Activated CD4-positive, alpha-beta T cell treated with anti-CD3 and anti-CD28 coated beads, Interleukin-2, amount 50 U/mL, for 24 hours (primary cell): ENCODE measurements around the gene OR2T1.
"Not testable (repeated sequence)": the region's sequence is repeated elsewhere in the genome, so short reads cannot be mapped to it uniquely, and the experiment has no call there.

Source experiments
- DNase-seq, 2 donors: peaks; one replicate each; pipeline ENCODE4 v3.0.0-alpha.2; 2020; ENCODE audit warnings: low read depth in 1 of 2, low spot score in 1 of 2

Gene OR2T1, protein sequence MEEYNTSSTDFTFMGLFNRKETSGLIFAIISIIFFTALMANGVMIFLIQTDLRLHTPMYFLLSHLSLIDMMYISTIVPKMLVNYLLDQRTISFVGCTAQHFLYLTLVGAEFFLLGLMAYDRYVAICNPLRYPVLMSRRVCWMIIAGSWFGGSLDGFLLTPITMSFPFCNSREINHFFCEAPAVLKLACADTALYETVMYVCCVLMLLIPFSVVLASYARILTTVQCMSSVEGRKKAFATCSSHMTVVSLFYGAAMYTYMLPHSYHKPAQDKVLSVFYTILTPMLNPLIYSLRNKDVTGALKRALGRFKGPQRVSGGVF

DNA sequence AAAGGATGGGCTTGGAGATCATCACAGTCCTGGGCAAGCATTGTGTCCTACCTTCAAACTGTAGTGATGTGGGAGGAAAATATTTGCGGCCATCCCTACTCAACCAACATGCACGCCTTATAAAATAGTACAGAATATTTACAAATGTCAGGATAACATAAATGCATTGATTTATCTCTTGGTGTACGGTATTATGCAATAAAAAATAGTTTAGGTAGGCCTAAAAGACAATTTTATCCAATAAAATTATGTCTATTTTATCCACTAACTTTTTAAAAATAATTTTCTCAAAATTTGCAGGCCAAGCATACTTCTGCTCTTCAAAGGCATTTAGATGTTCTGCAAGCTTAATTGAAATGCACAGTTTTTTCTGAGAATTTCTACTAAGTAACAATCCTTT lies at the start of gene OR2T1:
Gene OR2T1, plus strand, starts transcription at position 301 of the 400 bp plus-strand sequence. CDS start 3,100 bp downstream, outside the sequence.
- DNase-seq, result no peak

DNA sequence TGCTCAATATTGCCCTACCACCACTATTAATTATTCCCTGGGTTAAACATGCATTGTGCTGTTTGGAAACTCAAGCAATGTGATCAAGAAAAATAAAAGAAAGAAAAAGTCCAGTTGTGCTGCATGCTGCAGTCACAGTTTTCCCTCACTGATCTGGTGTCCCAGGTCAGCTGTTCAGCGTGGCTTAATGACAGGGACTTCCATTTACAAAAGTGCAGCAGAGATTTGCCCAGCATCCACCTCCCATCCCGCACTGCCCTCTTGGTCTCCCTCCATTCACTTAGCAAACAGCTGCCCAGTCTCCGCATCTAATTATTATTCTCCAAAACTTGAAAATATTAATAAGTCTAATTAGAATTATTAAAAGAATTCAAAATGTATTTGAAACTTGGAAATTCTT lies 43.4 kb upstream of the OR2T1 start:
- DNase-seq, result no peak

DNA sequence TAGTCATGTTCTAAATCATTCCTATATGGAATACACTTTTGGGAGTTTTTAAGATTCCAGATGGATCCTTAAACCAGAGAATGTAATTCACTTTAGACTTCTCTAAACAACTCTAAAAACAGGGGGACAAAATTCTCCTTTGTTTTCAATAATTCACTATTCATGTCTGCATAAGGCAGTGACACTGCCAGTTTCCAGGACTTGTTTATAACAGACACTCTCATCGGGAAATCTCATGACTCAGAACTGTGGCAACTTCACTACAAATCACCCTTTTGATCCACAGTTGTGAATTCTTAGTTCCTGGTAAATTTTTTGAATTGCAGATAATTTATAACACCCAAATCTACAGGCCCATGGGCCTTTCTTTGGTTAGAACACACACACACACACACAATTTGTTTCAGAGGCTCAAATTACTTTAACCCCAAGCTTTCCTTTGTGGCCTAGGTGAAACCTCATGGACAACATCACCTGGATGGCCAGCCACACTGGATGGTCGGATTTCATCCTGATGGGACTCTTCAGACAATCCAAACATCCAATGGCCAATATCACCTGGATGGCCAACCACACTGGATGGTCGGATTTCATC lies 41.6 kb upstream of the OR2T1 start, which contains the start of gene OR2T4:
Gene OR2T4, plus strand, starts transcription at position 545 of the 595 bp plus-strand sequence. Its CDS starts 0 bp downstream, at position 545.
- no peak for DNase-seq

DNA sequence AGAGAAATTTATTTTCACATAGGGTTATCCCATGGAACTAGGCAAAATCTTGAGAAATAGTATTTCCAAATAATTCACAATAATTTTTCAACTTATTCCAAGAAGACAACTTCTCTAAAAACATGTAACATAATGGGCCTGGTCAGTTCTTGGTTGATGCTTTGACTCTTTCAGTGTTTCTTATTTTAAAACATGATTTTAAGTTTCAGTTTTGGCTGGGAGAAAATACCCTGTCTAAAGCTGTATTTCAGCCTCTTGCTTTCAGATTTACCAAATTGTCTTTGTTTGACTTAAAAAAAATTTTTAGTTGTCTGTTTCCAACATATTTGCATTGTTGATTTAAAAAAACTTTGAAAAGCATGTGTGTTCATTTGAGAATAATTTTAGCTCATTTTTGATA lies 36.2 kb upstream of the OR2T1 start:
- DNase-seq, result no peak

DNA sequence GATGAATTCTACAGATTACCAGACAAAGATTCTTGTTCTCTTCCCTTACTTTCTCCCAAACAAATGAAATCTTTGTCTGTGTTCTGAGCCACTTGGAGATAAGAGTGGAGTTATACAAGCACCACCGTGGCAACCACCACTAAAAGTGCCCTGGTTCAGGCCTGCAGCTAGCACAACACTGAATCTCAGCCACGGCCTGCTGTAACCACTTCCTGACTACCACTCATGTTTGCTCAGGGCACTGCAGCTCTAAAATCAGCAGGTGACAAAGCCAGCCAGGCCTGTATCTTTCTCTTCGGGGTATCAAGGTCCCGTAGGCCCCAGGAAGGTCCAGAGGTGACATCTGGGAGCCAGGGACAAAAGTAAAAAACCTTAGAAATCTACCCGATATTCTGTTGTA lies 30.5 kb upstream of the OR2T1 start:
- no peak for DNase-seq

DNA sequence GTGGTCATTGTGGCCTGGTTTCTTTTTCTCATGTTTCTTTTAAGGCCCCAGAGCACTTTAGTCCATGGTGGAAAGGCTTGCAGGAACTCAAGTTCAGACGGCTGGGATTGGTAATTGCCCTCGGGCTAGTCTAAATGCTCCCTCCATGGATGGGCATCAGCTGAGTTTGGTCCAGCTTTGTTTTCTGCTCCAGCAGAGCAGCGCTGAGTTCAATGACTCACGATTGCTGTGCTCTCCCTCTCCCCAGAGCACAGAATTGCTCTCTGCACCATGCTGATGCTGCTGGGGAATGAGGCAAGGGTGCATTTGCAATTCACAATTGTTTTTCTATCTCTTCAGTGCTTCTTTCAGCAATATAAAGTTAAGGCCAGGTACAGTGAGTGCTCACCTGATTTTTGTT lies 29.1 kb upstream of the OR2T1 start:
- no peak for DNase-seq

DNA sequence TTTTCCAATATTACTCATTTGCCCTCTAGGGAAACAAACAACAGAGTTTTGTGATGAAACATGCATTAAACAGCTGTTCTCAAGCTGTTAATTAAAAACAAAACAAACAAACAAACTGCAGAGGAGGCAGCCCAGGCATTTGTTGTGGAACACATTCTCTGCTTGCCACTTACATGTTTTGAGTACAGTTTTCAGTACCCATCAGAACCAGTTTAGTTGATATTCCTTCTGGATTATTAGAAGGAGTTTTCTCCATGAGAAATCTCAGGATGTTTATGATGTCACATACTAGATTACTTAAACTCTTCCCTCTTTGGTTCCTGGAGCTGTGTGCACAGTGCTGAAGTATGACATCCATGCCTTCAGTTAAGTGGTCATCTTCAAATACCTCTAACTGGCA lies 27.4 kb upstream of the OR2T1 start, which contains the start of gene OR2T6:
Gene OR2T6, plus strand, starts transcription at position 301 of the 400 bp plus-strand sequence. CDS start 11,863 bp downstream, outside the sequence.
- no peak for DNase-seq

DNA sequence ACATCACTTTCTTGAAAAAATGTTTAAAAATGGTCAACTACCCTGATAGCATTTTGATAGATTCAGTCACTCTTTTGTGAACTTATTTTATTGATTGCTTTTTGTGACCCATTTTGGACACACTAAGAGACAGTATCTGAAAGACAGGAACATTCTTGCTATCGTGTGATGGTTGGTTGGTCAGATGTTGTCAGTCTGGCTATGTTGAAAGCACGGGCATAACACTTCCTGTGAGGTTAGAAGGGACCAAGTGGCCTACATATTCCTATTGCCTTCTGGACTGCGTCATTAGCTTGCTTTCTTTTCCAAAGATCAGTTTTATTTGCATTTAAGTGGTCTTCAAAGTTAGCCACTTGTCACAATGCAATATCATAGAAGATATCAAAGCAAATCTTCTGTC lies 25.9 kb upstream of the OR2T1 start:
- DNase-seq, result no peak

DNA sequence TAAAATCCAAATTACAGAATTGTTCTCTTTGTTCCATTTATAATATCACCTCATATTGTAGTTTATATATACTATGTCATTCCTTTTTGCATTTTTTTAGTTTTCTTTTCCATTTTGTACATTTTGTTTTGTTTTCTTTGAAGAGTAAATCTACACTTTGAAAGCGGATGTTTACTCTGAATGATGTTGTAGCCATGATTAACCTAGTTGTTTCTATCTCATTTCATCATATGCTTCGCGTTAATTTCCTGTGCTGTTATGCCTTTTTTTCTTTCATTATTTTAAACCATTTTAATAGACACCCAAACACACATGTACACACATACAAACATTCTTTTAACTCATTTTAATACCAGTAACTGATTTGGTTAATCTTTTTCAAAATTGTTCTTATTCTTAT lies 22.0 kb upstream of the OR2T1 start:
- no peak for DNase-seq

DNA sequence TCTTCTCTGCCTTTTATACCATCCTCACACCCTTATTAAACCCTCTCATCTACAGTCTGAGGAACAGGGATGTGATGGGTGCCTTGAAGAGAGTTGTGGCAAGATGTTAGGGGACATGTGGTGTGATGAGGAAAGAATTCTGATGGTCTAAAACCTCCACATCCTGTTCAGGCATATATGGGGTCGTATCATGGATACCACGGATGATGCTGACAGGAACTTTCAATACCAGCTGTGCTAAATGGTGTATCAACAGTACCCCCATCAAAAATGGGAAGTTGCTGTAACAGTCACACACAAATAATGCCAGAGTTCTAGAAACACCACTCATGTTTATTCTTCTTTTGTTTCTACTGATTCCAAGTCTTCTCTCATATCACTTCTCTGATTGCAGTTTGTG lies 14.4 kb upstream of the OR2T1 start:
- DNase-seq, result no peak

DNA sequence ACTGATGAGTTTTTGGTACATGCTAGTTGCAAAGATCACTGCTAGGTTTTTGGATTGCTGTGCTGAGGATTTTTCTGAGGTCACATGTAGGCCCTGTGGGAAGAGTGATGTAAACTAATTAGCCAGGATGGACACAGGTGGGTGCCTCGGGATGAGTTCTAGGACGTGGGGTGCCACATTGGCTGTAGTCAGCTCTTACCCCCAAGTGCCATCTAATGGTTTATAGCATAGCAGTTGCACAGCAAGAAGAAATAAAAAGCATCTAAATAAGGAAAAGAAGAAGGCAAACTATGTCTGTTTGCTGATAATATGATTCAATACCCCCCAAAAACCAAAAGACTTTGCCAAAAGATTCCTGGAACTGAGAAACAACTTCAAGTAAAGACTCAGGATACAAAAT lies 9.8 kb upstream of the OR2T1 start:
- no peak for DNase-seq

DNA sequence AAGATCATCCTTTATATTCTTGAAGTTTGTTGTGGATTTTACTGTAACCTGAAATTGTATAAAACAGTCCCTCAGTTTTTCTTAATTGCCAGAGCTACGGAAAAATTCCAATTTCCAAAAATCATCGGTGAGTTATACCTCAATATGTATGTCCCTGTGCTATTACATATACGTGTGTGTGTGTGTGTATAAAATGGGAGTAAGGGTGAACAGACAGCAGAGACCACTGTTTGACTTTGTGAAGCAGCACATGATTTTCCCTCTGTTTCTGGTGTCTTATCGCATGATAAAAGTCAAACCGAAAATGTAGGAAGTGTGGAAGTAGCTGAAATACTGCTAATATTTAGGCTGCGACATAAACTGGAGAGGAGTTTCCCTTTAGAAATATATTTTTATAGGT lies 1.2 kb downstream of the OR2T1 start:
- DNase-seq, result no peak

DNA sequence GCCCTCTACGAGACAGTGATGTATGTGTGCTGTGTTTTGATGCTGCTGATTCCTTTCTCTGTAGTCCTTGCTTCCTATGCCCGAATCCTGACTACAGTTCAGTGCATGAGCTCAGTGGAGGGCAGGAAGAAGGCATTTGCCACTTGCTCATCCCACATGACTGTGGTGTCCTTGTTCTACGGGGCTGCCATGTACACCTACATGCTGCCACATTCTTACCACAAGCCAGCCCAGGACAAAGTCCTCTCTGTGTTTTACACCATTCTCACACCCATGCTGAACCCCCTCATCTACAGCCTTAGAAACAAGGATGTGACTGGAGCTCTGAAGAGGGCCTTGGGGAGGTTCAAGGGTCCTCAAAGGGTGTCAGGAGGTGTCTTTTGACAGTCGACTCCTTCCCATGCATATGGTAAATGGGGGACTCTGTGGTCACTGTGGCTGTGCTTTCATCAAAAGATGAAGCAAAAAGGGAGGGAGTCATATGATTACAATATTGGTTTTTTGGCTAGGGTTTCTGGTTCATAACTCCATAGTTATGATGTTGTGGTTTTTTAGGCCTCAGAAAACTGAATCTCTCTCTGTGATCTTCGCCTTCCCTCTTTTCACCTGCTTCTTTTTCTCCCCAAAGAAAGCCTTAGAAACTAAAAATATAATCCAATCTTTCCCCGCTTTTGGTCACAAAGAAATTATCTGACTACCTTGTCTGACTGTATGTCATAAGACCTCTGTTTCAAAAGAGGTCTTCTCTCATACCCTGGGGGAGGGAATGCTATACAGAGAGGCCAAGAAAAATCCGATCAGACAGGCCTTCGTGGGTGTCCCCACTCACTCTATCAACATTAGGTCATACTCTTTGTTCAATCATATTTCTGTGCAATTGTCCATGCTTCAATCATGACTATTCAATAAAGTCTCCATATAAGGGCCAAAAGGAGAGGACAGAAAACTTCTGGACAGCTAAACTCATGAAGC lies 4.2 kb downstream of the OR2T1 start:
- no peak for DNase-seq

DNA sequence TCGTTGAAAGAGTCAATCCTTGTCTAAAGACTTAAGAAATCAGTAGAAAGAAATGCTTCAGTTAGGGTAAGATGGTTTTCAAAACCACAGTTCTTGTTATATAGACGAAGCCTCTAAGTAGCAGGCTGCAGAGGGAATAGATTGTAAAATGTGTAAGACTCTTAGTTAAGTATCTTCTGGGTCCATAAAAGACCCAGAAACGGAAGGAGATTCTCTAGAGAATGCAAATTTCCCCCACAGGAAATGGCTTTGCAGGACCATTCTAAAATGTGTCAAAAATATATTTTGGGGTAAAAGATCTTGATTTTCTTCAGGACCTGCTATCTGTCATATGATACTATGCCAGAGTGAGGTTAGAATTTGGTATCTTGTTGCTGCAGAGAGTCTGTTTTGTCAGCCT lies 13.4 kb downstream of the OR2T1 start:
- no peak for DNase-seq

DNA sequence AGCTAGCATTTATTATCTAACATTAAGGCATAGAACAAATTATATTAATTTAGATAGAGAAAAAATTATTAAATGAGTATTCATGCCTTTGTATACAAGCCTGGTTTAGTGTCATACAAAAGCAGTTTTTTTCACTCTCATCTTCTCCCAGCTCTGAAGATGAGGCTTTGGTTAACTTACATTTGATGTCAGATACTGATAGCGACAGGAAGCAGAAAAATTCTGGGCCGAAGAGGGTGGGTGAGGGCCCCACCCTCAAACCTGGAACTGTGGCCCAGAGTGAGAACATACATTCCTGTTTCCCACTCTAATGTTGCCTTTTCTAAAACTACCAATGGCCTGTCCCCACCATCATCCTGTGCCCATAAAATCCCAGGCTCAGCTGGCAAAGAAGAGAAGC lies 15.0 kb downstream of the OR2T1 start:
- no peak for DNase-seq

DNA sequence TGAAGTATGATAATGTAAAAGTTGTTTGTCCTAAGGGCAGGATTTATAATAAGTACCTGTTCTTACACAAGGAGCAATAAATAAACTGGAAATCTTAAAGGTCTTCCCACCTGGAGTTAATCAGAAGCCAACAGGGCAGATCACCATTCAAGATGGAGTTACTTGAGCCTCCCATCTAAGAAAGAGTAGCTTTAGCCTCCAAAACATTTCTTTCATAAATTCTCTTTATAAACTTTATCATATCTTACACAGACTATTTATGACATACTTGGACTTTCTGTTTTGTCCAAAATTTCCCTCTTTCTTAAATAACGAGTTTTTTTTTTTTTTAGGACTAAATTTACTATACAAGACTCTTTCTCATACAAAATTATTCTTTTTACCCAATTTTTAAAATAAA lies 18.5 kb downstream of the OR2T1 start:
- no peak for DNase-seq

DNA sequence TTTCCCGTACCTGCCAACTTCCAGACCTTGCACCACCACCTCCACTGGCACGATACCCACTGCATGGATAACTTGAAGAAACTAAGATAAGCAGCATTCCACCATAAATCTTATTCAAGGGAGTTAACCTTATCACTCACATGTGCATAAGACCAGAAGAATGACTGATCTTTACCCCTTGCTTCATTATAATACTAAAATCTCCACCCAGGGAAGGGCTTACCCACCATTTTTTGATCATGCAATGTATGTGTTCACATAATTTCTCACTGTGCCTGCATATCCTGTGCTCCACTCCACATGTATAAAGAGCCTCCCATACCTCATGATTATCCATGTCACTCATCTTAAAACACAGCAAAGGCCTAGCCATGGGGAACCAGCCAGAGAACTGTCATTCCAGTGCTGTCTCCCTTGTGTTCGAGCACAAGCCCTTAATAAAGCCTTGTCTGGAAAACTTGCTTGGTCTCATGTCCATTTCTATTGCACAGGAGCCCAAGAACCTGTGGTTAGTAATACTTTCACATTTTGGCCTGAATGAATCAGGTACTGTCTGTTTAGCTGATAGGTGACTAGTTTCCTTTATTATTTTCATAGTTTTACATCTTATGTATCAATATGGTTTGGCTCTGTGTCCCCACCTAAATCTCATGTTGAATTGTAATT lies 24.8 kb downstream of the OR2T1 start:
- DNase-seq, result not testable (repeated sequence)

DNA sequence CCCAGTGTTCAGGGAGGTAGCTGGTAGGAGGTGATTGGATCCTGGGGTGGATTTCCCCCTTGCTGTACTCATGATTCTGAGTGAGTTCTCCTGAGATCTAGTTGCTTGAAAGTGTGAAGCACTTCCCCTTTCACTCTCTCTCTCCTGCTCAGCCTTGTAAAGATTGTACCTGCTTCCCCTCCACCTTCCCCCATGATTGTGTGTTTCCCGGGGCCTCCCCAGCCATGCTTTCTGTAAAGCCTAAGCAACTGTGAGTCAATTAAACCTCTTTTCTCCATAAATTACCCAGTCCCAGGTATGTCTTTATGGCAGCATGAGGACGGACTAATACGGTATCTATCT lies 25.3 kb downstream of the OR2T1 start:
- DNase-seq, result not testable (repeated sequence)

DNA sequence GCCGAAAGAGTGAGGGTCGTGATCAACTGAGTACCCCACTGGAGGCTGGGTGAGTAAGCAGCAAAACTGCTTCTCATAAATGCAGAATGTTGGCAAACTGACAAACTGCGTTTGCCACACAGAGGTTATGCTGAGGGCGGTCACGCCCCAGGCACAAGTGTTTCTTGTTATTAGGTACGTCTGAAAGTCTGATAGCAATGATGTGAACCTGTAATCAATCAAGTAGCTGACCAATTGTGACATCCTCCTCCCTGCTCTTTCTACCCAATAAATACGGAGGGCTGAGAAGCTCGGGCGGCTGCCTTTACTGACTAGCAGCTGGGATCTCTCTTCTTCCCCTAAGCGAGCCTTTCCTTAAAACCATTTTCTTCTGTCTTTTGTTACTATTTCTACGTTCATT lies 28.8 kb downstream of the OR2T1 start:
- DNase-seq, result not testable (repeated sequence)

DNA sequence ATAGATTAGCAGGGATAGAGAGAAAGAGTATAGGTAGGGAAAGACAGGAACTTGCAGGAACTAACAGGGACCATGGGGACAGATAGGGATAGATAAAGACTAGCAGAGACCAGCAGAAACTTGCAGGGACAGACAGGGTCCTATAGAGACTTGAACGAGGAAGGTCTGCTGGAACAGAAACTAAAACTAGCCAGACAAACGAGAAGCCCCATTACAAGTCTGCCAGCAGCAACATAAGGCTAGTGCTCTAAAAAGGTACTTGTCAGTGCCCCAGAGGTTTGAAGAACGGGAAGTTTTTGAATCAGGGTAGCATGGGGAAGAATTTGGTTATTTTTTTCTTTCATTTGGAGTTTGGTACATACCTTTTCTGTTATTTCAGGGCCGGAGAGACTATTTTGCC lies 29.4 kb downstream of the OR2T1 start:
- not testable (repeated sequence) for DNase-seq

DNA sequence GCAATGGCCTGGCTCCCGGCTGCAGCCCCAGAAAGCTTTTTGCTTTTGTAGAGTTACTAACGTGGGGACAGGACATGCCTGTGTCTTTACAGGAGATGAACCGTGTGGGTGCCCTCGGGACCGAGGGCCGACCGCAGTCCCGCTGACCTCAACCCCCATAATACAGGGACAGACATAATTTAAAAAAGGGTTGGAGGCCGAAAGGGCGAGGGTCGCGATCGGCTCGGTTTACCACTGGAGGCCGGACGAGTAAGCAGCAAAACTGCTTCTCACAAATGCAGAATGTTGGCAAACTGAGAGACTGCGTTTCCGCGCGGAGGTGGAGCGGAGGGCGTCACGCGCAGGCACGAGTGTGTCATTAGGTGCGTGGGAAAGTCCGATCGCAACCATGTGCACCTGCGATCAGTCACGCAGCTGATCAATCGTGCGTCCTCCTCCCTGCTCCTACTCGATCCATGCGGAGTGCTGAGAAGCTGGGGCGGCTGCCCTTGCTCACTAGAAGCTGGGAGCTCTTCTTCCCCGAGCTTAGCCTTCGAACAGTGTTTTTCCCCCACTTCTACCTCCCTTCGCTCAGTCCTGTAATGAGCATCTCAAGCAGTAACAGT lies 31.1 kb downstream of the OR2T1 start:
- not testable (repeated sequence) for DNase-seq
